Lower leg skin (tissue), 3 donors: Measurements from ENCODE around the gene PSMB1.

Source experiments
- CTCF ChIP-seq, 3 donors: fragments of 450-650 bp; IDR thresholded peaks; one replicate each; pipeline ENCODE4 v1.5.1; 2016; ENCODE audit warnings: antibody characterized with exemption in 3 of 3, mild to moderate bottlenecking in 3 of 3, moderate library complexity in 2 of 3
- POLR2A ChIP-seq, 2 donors: fragments of 450-650 bp; IDR thresholded peaks; one replicate each; pipeline ENCODE4 v1.6.1; 2016 to 2017; ENCODE audit warnings: antibody characterized with exemption in 2 of 2, mild to moderate bottlenecking in 1 of 2, moderate library complexity in 1 of 2

GRCh38 chr6:170535004-170535403 is 18.1 kb downstream of the PSMB1 start:
- TF ChIP-seq POLR2A (IDR thresholded peaks at IDR 0.05) (no peak), CTCF (IDR thresholded peaks at IDR 0.05) (no peak)
